ENCODE data around the gene FSHB.
"Not testable (repeated sequence)": the region's sequence is repeated elsewhere in the genome, so short reads cannot be mapped to it uniquely, and the experiment has no call there.

The FSHB gene

DNA sequence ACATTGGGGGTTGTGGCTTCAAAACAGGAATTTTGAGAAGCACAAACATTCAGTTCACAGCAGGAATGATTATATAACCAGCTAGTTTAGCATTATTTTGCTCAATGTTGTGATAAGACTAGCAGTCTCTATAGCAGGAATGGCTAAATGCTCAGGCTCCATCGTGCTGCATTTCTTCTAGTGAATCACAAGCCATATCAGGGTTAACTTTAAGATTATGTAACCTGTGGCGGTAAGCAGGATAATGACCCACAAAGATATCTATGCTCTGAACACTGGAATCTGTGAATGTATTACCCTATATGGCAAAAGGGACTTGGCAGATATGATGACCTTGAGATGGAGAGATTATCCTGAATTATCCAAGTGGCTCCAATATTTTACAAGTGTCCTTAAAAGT, 14.8 kb downstream of the FSHB start:
- Mint-ChIP-seq H3K4me1 (ENCODE audit: low read depth) (no peaks in the 10 kb centered on the region), H3K36me3 (ENCODE audit: low read depth) (no peaks in the 10 kb centered on the region), H3K9me3 (no peaks in the 10 kb centered on the region), H3K27me3 (peaks cover 10% of the 10 kb centered on the region), H3K4me3 (no peak overlapping the region), H3K27ac (no peak overlapping the region)

DNA sequence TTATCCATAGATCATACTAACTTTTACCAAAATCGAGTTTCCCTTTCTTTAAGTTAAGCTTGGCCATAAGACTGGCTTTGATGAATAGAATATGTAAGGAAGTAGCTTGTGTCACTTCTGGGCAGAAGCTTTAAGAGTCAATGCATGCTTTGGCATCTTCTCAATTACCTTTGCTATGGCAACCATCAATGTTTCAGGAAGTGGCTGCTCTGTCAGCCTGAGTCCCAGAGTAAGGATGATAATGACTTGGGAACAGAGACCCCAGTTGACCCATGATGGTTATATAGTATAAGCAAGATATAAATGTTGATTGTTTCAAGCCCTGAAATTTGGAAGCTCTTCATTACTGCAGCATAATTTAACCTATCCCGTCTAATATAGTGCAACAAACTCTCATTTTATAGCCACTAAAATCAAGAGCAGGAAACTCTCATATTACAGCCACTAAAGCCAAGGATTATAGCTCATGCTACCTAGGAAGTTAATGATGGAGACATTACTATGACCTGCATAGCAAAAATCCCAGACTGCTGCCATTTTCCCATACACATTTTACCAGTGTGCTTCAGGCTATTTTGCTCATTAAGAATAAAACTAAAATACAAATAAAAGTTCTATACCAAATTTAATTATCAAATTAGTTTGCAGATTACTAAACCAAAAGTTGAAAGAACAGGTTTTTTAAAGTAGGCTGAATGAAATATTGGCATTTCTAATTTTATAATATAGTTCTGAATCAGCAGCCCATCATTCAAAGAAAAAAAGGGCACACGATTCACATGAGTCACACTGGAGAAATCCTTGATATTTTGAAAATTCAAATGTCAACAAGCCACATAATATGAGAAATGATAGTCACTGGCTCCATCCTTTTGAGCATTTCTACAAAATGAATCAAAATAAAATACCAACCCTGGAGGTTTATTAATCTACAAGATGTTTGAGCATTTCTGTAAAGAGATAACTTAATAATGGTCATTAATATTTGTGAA, 23.8 kb downstream of the FSHB start:
- no peaks in the 10 kb centered on the region for H3K36me3 Mint-ChIP-seq (ENCODE audit: low read depth)
- H3K27ac Mint-ChIP-seq: no peak overlapping the region
- H3K4me1 Mint-ChIP-seq (ENCODE audit: low read depth): peaks cover 10% of the 10 kb centered on the region
- H3K9me3 Mint-ChIP-seq: no peaks in the 10 kb centered on the region
- H3K27me3 Mint-ChIP-seq: no peaks in the 10 kb centered on the region
- no peak overlapping the region for H3K4me3 Mint-ChIP-seq

DNA sequence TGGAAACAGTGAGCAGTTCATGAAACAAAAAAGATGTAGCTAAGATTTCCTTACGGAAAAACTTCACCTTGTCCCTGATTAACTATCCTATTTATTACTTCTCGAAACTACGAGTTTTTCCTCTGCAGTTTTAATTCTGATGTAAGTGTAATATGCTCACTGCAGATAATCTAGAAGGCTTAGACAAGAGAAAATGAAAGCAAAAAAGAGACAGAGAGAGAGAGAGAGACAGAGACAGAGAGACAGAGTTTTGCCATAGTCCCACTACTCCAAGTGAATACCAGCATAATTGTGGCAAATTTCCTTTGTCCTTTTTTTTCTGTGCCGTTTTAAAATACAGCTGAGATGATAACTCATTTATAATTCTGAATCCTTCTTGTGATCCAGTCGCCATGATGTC, 24.8 kb downstream of the FSHB start:
- H3K4me1 Mint-ChIP-seq (ENCODE audit: low read depth): peaks cover 10% of the 10 kb centered on the region
- no peak overlapping the region for H3K4me3 Mint-ChIP-seq
- no peaks in the 10 kb centered on the region for H3K9me3 Mint-ChIP-seq
- H3K27ac Mint-ChIP-seq: no peak overlapping the region
- no peaks in the 10 kb centered on the region for H3K27me3 Mint-ChIP-seq
- no peaks in the 10 kb centered on the region for H3K36me3 Mint-ChIP-seq (ENCODE audit: low read depth)

DNA sequence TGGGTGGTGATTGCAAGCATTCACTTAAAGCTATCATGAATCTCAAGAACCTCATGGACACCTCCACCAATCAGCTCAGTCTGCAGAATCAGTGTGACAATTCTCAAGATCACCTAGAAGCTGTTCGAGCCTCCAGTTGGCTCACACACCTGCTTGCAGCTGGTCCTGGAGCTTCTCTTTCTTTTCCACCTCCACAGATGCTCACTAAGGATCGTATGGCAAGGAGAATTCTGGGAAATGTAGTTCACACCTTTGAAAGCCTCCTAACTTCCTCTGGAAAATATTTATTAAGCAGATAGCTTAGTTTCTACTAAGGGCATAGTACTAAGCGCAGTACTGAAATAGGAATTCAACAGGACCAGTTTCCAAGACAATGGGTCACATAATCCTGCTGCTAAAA, 26.2 kb downstream of the FSHB start:
- Mint-ChIP-seq H3K27ac (no peak overlapping the region), H3K9me3 (no peaks in the 10 kb centered on the region), H3K4me1 (ENCODE audit: low read depth) (peaks cover 10% of the 10 kb centered on the region), H3K4me3 (no peak overlapping the region), H3K27me3 (no peaks in the 10 kb centered on the region), H3K36me3 (ENCODE audit: low read depth) (no peaks in the 10 kb centered on the region)

DNA sequence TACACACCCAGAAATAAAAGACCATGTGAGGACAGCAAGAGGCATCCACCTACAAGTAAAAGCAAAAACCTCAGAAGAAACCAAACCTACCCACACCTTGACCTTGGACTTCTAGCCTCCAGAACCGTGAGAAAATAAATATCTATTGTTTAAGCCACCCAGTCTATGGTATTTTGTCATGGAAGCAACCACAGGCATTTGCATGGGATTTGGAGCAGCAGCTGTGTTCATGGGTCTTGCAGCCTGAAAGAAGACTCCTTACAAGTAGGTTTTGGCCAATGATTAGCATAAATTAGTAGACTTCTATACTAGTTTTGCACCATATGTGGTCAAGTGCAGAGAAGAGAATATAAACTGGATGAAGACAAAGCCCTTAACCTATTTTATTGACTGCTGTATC, 27.9 kb downstream of the FSHB start:
- Mint-ChIP-seq H3K4me1 (ENCODE audit: low read depth) (peaks cover 10% of the 10 kb centered on the region), H3K27ac (no peak overlapping the region), H3K27me3 (no peaks in the 10 kb centered on the region), H3K9me3 (no peaks in the 10 kb centered on the region), H3K36me3 (ENCODE audit: low read depth) (no peaks in the 10 kb centered on the region), H3K4me3 (no peak overlapping the region)

DNA sequence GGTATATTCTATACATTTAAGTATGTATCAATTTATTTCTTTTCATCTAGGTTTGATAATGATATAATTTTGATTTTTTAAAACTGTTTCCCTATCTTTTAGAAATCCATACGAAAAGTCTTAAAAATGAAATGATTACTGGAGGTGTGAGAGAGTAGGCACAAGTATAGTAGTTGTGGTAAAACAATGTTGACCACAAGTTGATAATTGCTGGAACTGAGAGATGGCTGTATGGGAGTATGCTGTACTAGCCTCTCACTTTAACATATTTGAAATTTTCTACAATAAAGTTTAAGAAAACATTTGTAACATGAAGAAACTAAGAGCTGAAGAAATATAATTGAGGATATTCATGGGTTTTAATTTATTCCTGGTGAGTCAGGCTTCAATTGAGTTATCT, 30.0 kb downstream of the FSHB start:
- no peak overlapping the region for H3K27ac Mint-ChIP-seq
- H3K4me1 Mint-ChIP-seq (ENCODE audit: low read depth): no peaks in the 10 kb centered on the region
- no peaks in the 10 kb centered on the region for H3K36me3 Mint-ChIP-seq (ENCODE audit: low read depth)
- no peak overlapping the region for H3K4me3 Mint-ChIP-seq
- peaks cover 6% of the 10 kb centered on the region for H3K27me3 Mint-ChIP-seq
- no peaks in the 10 kb centered on the region for H3K9me3 Mint-ChIP-seq

DNA sequence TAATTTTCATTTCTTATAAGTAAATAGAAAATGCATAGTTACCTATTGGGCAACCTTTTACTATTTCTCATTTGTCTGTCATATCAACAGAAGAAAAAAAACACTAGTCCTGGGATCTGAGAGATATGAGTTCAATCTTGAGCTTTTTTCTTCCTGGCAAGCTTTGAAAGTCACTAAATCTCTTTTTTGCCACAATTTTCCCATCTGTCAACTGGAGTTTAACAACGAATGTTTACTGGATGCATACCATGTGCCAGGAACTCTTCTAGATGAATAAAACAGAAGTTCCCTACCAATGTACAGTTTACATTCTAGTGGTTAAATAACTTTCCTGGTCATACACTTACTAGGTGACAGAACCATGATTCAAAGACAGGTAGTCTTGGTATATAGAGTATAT, 31.0 kb downstream of the FSHB start:
- H3K36me3 Mint-ChIP-seq (ENCODE audit: low read depth): no peaks in the 10 kb centered on the region
- H3K9me3 Mint-ChIP-seq: no peaks in the 10 kb centered on the region
- H3K4me3 Mint-ChIP-seq: no peak overlapping the region
- no peak overlapping the region for H3K27ac Mint-ChIP-seq
- H3K4me1 Mint-ChIP-seq (ENCODE audit: low read depth): no peaks in the 10 kb centered on the region
- H3K27me3 Mint-ChIP-seq: peaks cover 6% of the 10 kb centered on the region

DNA sequence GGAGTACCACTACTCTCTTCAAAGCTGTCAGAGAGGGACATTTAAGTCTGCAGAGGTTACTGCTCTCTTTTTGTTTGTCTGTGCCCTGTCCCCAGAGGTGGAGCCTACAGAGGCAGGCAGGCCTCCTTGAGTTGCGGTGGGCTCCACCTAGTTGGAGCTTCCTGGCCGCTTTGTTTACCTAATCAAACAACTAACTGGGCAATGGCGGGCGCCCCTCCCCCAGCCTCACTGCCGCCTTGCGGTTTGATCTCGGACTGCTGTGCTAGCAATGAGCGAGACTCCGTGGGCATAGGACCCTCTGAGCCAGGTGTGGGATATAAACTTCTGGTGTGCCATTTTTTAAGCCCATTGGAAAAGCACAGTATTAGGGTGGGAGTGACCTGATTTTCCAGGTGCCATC, 37.8 kb downstream of the FSHB start:
- H3K27ac Mint-ChIP-seq; H3K36me3 Mint-ChIP-seq (ENCODE audit: low read depth); H3K9me3 Mint-ChIP-seq; H3K4me3 Mint-ChIP-seq; H3K4me1 Mint-ChIP-seq (ENCODE audit: low read depth): not testable (repeated sequence)
- peaks cover 23% of the 10 kb centered on the region for H3K27me3 Mint-ChIP-seq

DNA sequence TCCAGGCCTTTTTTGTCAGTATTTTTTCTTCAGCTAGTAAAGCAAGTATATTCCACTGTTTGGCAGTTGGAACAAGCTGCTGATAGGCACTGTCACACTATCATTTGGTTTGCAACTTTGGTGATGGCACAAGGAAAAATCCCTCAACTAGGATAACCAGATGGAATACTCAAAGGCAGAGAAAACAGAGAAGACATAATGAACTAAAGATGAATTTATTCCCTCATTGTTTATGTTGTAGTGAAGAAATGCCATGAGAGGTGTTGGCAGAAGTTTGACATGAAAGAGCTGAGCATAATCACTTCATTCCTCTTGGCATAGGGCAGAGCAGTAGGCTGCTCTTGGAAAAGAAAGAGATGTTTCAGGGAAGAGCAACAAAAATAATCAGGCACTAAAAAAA, 39.9 kb downstream of the FSHB start:
- no peaks in the 10 kb centered on the region for H3K36me3 Mint-ChIP-seq (ENCODE audit: low read depth)
- H3K27ac Mint-ChIP-seq: no peak overlapping the region
- H3K4me3 Mint-ChIP-seq: no peak overlapping the region
- peaks cover 17% of the 10 kb centered on the region for H3K27me3 Mint-ChIP-seq
- no peaks in the 10 kb centered on the region for H3K4me1 Mint-ChIP-seq (ENCODE audit: low read depth)
- peaks cover 3% of the 10 kb centered on the region for H3K9me3 Mint-ChIP-seq

DNA sequence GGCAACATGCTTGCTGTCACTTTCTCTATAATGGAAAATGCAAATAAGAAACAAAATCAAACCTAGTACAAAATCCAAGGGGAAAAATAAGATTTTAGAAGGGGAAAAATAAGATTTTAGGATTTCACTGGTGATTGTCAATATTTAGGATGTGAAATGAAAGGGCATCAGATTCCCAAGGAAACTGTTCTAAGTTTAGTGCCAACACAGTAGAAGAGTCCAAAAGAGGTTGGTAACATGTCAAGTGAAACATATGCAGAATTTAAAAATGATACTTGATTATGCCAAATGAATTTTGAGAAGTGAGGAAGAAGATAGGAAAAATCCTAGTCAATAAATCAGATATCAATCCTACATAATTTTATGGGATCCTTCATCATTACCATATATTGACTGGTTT, 46.4 kb downstream of the FSHB start:
- no peaks in the 10 kb centered on the region for H3K36me3 Mint-ChIP-seq (ENCODE audit: low read depth)
- H3K4me1 Mint-ChIP-seq (ENCODE audit: low read depth): peaks cover 14% of the 10 kb centered on the region
- H3K27ac Mint-ChIP-seq: no peak overlapping the region
- peaks cover 3% of the 10 kb centered on the region for H3K27me3 Mint-ChIP-seq
- H3K4me3 Mint-ChIP-seq: no peak overlapping the region
- no peaks in the 10 kb centered on the region for H3K9me3 Mint-ChIP-seq

DNA sequence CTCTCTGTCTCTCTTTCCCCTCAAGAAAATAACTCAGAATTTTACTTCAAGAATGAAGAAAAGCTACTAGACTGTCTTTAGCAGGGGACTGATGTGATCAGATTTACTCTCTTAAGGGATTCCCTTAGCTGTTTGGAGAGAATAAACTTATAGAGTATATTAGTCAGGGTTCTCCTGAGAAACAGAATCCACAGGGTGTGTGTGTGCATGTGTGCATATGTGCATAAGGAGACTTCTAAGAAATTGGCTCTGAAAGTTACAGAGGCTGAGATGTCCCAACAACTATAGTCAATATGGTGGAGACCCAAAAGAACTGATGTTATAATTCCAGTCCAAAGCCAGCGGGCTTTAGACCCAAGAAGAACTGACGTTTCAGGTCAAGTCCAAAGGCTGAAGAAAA, 49.0 kb downstream of the FSHB start:
- no peaks in the 10 kb centered on the region for H3K36me3 Mint-ChIP-seq (ENCODE audit: low read depth)
- no peak overlapping the region for H3K4me3 Mint-ChIP-seq
- peaks cover 22% of the 10 kb centered on the region for H3K4me1 Mint-ChIP-seq (ENCODE audit: low read depth)
- H3K27ac Mint-ChIP-seq: no peak overlapping the region
- H3K27me3 Mint-ChIP-seq: peaks cover 3% of the 10 kb centered on the region
- H3K9me3 Mint-ChIP-seq: no peaks in the 10 kb centered on the region

DNA sequence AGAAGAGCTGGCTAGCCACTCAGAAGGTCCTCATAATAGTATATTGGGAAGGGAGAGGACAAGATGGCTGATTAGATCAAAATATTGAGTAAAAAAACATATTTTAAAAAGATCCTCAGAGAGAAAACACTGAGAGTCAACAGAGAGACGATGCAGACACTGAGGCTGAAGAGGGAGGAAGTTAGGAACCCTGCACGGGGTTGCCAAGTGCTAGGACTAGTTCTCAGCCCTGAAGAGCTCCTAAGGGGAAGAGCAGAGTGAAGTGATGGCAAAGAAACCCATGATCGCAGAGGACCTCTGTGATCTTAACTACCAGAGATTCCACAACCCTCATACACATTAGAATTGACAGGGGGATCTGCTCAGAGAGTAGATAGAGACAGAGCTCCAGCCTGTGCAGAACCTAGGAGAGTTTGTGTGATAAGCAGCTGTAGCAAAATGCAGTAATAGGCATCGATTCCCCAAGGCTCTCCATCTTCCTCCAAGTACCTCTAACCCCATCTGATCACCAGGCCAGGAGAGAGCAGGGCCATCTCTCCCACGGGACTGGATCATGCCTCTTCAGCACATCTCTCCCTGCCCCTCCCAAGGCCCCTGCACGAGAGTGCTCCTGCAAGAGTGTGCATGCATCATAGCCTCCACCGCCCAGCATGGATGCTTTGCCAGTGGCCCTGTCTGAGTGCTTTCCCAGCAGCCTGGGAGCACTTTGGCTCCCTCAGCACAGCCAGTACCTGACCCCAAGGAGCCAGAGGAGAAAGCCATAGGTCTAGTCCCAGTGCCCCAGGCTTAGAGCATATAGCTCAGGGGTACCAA, 50.9 kb downstream of the FSHB start:
- no peak overlapping the region for H3K27ac Mint-ChIP-seq
- peak overlapping the region; percentile 19 for H3K4me3 Mint-ChIP-seq
- H3K36me3 Mint-ChIP-seq (ENCODE audit: low read depth): no peaks in the 10 kb centered on the region
- no peaks in the 10 kb centered on the region for H3K27me3 Mint-ChIP-seq
- H3K9me3 Mint-ChIP-seq: no peaks in the 10 kb centered on the region
- peaks cover 22% of the 10 kb centered on the region for H3K4me1 Mint-ChIP-seq (ENCODE audit: low read depth)

DNA sequence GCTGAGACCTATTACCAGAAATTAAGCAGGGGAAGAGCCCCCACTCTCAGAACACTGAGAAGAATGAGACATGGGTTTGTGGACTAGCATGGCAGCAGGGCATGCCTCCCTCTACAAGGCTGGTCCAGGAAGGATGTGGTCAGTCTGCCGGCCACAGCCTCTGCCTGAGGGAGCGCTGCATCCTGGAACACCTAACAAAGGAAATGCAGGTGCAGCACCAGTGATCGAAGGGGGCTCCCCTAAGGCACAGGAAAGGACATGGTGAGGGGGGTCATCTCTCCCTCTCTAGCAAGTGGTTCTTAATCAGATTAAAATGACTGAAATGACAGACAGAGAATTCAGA, 51.4 kb downstream of the FSHB start:
- H3K4me1 Mint-ChIP-seq (ENCODE audit: low read depth): peaks cover 22% of the 10 kb centered on the region

More for the DNA sequence above, 51.4 kb downstream of the FSHB start:
- Mint-ChIP-seq H3K27ac (no peak overlapping the region), H3K27me3 (no peaks in the 10 kb centered on the region), H3K9me3 (no peaks in the 10 kb centered on the region), H3K36me3 (ENCODE audit: low read depth) (no peaks in the 10 kb centered on the region), H3K4me3 (peak overlapping the region; percentile 19)
